ENCODE data around the gene ADGRB2. TPM values are rescaled to one million over a fixed set of nuclear protein-coding genes. Genes with fewer than 3 reads are reported as not detected.

The ADGRB2 gene
- total RNA-seq, 1 experiment from 2014 or later: 2.9 TPM

GRCh38 chr1:31799196-31799894, 35.2 kb upstream of the ADGRB2 start:
- no peak for TF ChIP-seq CTCF (IDR thresholded peaks at IDR 0.05; ENCODE audit: unreplicated experiment)

DNA sequence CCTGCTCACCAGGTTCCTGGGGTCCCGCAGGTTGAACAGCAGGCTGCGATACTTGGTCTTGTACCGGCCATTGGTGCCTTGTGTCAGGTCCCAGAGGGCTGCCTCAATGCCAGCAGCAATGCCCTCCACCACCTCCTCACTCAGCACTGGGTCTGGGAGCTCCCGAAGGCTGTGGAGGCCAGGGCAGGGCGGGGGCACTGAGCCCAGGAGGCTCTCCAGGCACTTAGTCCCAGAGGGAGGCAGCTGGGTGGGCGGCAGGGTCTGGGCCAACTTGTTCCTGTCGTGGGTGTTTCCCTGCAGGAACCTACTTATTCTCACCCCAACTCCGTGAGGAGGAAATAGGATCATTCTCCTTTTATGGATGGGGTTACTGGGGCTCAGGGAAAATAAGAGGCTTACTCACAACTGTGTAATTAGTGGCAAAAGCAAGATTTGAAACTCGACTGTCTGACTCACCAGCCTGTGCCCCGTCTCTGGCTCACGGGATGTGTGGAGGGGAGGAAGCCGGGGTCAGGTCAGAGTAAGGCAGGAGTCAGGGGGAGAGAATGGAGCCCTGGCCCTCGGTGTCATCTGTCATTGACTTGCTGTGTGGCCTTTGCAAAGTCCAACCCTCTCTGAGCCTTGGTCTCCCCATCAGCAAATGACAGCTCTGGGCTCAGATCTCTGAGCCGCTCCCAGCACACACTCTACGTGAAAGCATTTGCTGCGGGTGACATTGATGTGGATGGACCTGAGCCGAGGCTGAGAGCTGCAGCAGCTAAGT, 34.5 kb upstream of the ADGRB2 start:
- Mint-ChIP-seq H3K27ac (ENCODE audit: unreplicated experiment) (peak overlapping the region; percentile 60), H3K4me3 (ENCODE audit: low read depth, unreplicated experiment) (peak overlapping the region; percentile 48), H3K9me3 (ENCODE audit: low read depth, unreplicated experiment) (no peaks in the 10 kb centered on the region), H3K27me3 (ENCODE audit: unreplicated experiment) (peaks cover 8% of the 10 kb centered on the region), H3K36me3 (ENCODE audit: insufficient read depth, unreplicated experiment) (peaks cover 4% of the 10 kb centered on the region), H3K4me1 (ENCODE audit: low read depth, unreplicated experiment) (peaks cover 30% of the 10 kb centered on the region)
- TF ChIP-seq CTCF (IDR thresholded peaks at IDR 0.05; ENCODE audit: unreplicated experiment): no peak
- intact Hi-C loops (cut with micrococcal nuclease; ENCODE audit: unreplicated experiment): no loop called here
- no TSS peak for BruUV-seq (replicated peaks)
- CTCF ChIA-PET: interaction anchor here (0.5 to 2.2 kb wide), 4 partner anchors 10 to 167 kb away, joined by 4 to 15 read pairs (median 6); partner anchors contain the start of gene SPOCD1
- peak; percentile 56 for DNase-seq

More at GRCh38 chr1:31799196-31799894, 35.2 kb upstream of the ADGRB2 start:
- Mint-ChIP-seq H3K9me3 (ENCODE audit: low read depth, unreplicated experiment) (no peaks in the 10 kb centered on the region), H3K27me3 (ENCODE audit: unreplicated experiment) (peaks cover 8% of the 10 kb centered on the region), H3K4me3 (ENCODE audit: low read depth, unreplicated experiment) (no peak overlapping the region), H3K36me3 (ENCODE audit: insufficient read depth, unreplicated experiment) (peaks cover 4% of the 10 kb centered on the region), H3K4me1 (ENCODE audit: low read depth, unreplicated experiment) (peaks cover 30% of the 10 kb centered on the region), H3K27ac (ENCODE audit: unreplicated experiment) (peak overlapping the region; percentile 60)
- intact Hi-C loops (cut with micrococcal nuclease; ENCODE audit: unreplicated experiment): no loop called here
- no peak for DNase-seq
- CTCF ChIA-PET: interaction anchor here (0.6 to 2.2 kb wide), 3 partner anchors 10 to 141 kb away, joined by 4 to 15 read pairs (median 5); partner anchors contain the start of gene SPOCD1
- no TSS peak for BruUV-seq (replicated peaks)

- CTCF ChIA-PET: interaction anchor here (0.6 to 2.2 kb wide), 3 partner anchors 9 to 310 kb away, joined by 3 to 15 read pairs (median 7); partner anchors contain the start of gene KPNA6
- no peak for DNase-seq
- Mint-ChIP-seq H3K9me3 (ENCODE audit: low read depth, unreplicated experiment) (no peaks in the 10 kb centered on the region), H3K4me1 (ENCODE audit: low read depth, unreplicated experiment) (peaks cover 30% of the 10 kb centered on the region), H3K27me3 (ENCODE audit: unreplicated experiment) (peaks cover 8% of the 10 kb centered on the region), H3K36me3 (ENCODE audit: insufficient read depth, unreplicated experiment) (peaks cover 4% of the 10 kb centered on the region), H3K27ac (ENCODE audit: unreplicated experiment) (peak overlapping the region; percentile 60), H3K4me3 (ENCODE audit: low read depth, unreplicated experiment) (peak overlapping the region; percentile 48)
- BruUV-seq (replicated peaks): no TSS peak
- intact Hi-C loops (cut with micrococcal nuclease; ENCODE audit: unreplicated experiment): no loop called here
- no peak for TF ChIP-seq CTCF (IDR thresholded peaks at IDR 0.05; ENCODE audit: unreplicated experiment)
These were observed 33.9 kb upstream of the ADGRB2 start for GRCh38 chr1:31798086-31798432.

GRCh38 chr1:31797216-31797615, 33.1 kb upstream of the ADGRB2 start:
- H3K27ac Mint-ChIP-seq (ENCODE audit: unreplicated experiment): peak overlapping the region; percentile 60
- no peak for DNase-seq
- peaks cover 8% of the 10 kb centered on the region for H3K27me3 Mint-ChIP-seq (ENCODE audit: unreplicated experiment)
- peak overlapping the region; percentile 48 for H3K4me3 Mint-ChIP-seq (ENCODE audit: low read depth, unreplicated experiment)
- CTCF ChIA-PET: interaction anchor here (2.2 kb wide), 1 partner anchor 8 kb away, joined by 15 read pairs; no protein-coding TSS in a partner anchor
- peaks cover 4% of the 10 kb centered on the region for H3K36me3 Mint-ChIP-seq (ENCODE audit: insufficient read depth, unreplicated experiment)
- intact Hi-C loops (cut with micrococcal nuclease; ENCODE audit: unreplicated experiment): no loop called here
- peaks cover 30% of the 10 kb centered on the region for H3K4me1 Mint-ChIP-seq (ENCODE audit: low read depth, unreplicated experiment)
- H3K9me3 Mint-ChIP-seq (ENCODE audit: low read depth, unreplicated experiment): no peaks in the 10 kb centered on the region
- TF ChIP-seq CTCF (IDR thresholded peaks at IDR 0.05; ENCODE audit: unreplicated experiment): no peak
- BruUV-seq (replicated peaks): no TSS peak
